Neuronal stem cell (in vitro differentiated cells): ENCODE data around the gene DNAH8.
"Not testable (repeated sequence)": the region's sequence is repeated elsewhere in the genome, so short reads cannot be mapped to it uniquely, and the experiment has no call there.

Experiments
- DNase-seq: peaks from one replicate; pipeline ENCODE4 v3.0.0-alpha.2; 2013; ENCODE audit warnings: low spot score
- H2AFZ ChIP-seq: one replicate; pipeline ENCODE4 v1.6.1; 2013; ENCODE audit warnings: mild to moderate bottlenecking, low read length, inconsistent platforms
- H2AK5ac ChIP-seq: 2 replicates; pipeline ENCODE4 v1.6.1; 2013; ENCODE audit warnings: low read depth, mild to moderate bottlenecking, inconsistent platforms, low read length, moderate library complexity, mixed read lengths
- H2BK120ac ChIP-seq: 2 replicates; pipeline ENCODE4 v1.6.1; 2013; ENCODE audit warnings: low read depth, mild to moderate bottlenecking, inconsistent platforms, low read length, moderate library complexity, mixed read lengths
- H2BK12ac ChIP-seq: one replicate; pipeline ENCODE4 v1.6.1; 2013; ENCODE audit warnings: low read length, inconsistent platforms
- H2BK15ac ChIP-seq: 2 replicates; pipeline ENCODE4 v1.6.1; 2013; ENCODE audit warnings: mild to moderate bottlenecking, low read length, inconsistent platforms, mixed read lengths
- H2BK5ac ChIP-seq: one replicate; pipeline ENCODE4 v1.6.1; 2013; ENCODE audit warnings: inconsistent platforms, mild to moderate bottlenecking, low read length, moderate library complexity
- H3K14ac ChIP-seq: one replicate; pipeline ENCODE4 v1.6.1; 2013; ENCODE audit warnings: low read length, inconsistent platforms
- H3K18ac ChIP-seq: 2 replicates; pipeline ENCODE4 v1.6.1; 2013; ENCODE audit warnings: low read length, inconsistent platforms
- H3K23ac ChIP-seq: 2 replicates; pipeline ENCODE4 v1.6.1; 2013; ENCODE audit warnings: low read depth, mild to moderate bottlenecking, mixed read lengths, low read length, inconsistent platforms; ENCODE audit not compliant: poor library complexity
- H3K27ac ChIP-seq: replicated peaks from 3 replicates; pipeline ENCODE4 v1.5.1; 2013; ENCODE audit warnings: low read length, inconsistent platforms
- H3K27me3 ChIP-seq, 3 experiments: 2 replicates each; pipeline ENCODE4 v1.6.1; 2013; ENCODE audit warnings: low read length in 3 of 3, mild to moderate bottlenecking in 2 of 3, inconsistent platforms in 1 of 3, low read depth in 1 of 3, mixed read lengths in 1 of 3, moderate library complexity in 1 of 3; ENCODE audit not compliant: control insufficient read depth in 3 of 3, insufficient read depth in 3 of 3
- H3K36me3 ChIP-seq, 2 donors: replicated peaks in 1 of 2; 2 replicates each; pipeline ENCODE4 v1.6.1; 2013; ENCODE audit warnings: low read length in 2 of 2; ENCODE audit not compliant: control insufficient read depth in 2 of 2, insufficient read depth in 2 of 2
- H3K4ac ChIP-seq: 2 replicates; pipeline ENCODE4 v1.6.1; 2013; ENCODE audit warnings: inconsistent platforms, mild to moderate bottlenecking, low read length, moderate library complexity
- H3K4me1 ChIP-seq, 2 donors: 1 replicate in 1 of 2; 2 replicates in 1 of 2; pipeline ENCODE4 v1.6.1; 2013; ENCODE audit warnings: low read length in 2 of 2, low read depth in 1 of 2; ENCODE audit not compliant: control insufficient read depth in 2 of 2, insufficient read depth in 1 of 2
- H3K4me2 ChIP-seq: one replicate; pipeline ENCODE4 v1.6.1; 2013; ENCODE audit warnings: mild to moderate bottlenecking, low read length, inconsistent platforms; ENCODE audit not compliant: insufficient read depth, poor library complexity, severe bottlenecking
- H3K4me3 ChIP-seq, 2 donors: 2 replicates each; pipeline ENCODE4 v1.5.1; 2013; ENCODE audit warnings: low read length in 2 of 2, mild to moderate bottlenecking in 2 of 2, inconsistent platforms in 1 of 2, moderate library complexity in 1 of 2
- H3K79me1 ChIP-seq: one replicate; pipeline ENCODE4 v1.6.1; 2013; ENCODE audit warnings: low read depth, mild to moderate bottlenecking, inconsistent platforms, low read length, moderate library complexity
- H3K9ac ChIP-seq: one replicate; pipeline ENCODE4 v1.6.1; 2013; ENCODE audit warnings: mild to moderate bottlenecking, low read depth, low read length, inconsistent platforms; ENCODE audit not compliant: poor library complexity
- H3K9me3 ChIP-seq, 2 donors: replicated peaks in 1 of 2; 2 replicates each; pipeline versions ENCODE3 to v1.6.1; 2013; ENCODE audit warnings: low read length in 2 of 2, mild to moderate bottlenecking in 2 of 2, inconsistent platforms in 1 of 2, low read depth in 1 of 2, mixed read lengths in 1 of 2, moderate library complexity in 1 of 2; ENCODE audit not compliant: control insufficient read depth in 2 of 2, insufficient read depth in 1 of 2
- H4K8ac ChIP-seq: one replicate; pipeline ENCODE4 v1.6.1; 2013; ENCODE audit warnings: low read depth, mild to moderate bottlenecking, inconsistent platforms, low read length, moderate library complexity
- H4K91ac ChIP-seq: one replicate; pipeline ENCODE4 v1.6.1; 2013; ENCODE audit warnings: low read length, low read depth, mild to moderate bottlenecking, inconsistent platforms; ENCODE audit not compliant: poor library complexity
- WGBS, 2 donors: extraction: QIAGEN DNeasy Blood & Tissue Kit; methylation state at CpG; one replicate each; pipeline ENCODE4 v1.1.7; 2013; ENCODE audit warnings: missing lambda C conversion rate in 2 of 2, mixed read lengths in 1 of 2; ENCODE audit not compliant: insufficient read length in 2 of 2, insufficient replicate concordance in 1 of 2; ENCODE audit errors: extremely low coverage in 2 of 2; 5-methylcytosine and 5-hydroxymethylcytosine counted together

The DNAH8 gene

GRCh38 chr6:38912378-38912777 is 197.3 kb downstream of the DNAH8 start:
- no CpG with 5 or more reads among the region's 2 CpGs for WGBS, 2 donors
- Histone ChIP-seq H3K9me3 (no peaks in the 10 kb centered on the region), H3K14ac (no peak overlapping the region), H3K4ac (no peak overlapping the region), H3K4me2 (no peak overlapping the region), H3K23ac (no peak overlapping the region), H3K27ac (no peak overlapping the region), H3K36me3 (no peaks in the 10 kb centered on the region), H3K4me1 (no peaks in the 10 kb centered on the region), H3K79me1 (no peaks in the 10 kb centered on the region), H3K4me3 (no peak overlapping the region), H3K9ac (no peak overlapping the region), H2AK5ac (no peak overlapping the region), H4K8ac (no peak overlapping the region), H2BK15ac (no peak overlapping the region), H4K91ac (no peak overlapping the region), H2BK5ac (no peak overlapping the region), H2BK120ac (no peak overlapping the region), H2AFZ (no peak overlapping the region), H2BK12ac (no peak overlapping the region), H3K18ac (no peak overlapping the region), H3K27me3 (peaks cover 0 to 3% (median 0%) of the 10 kb centered on the region in 3 experiments)
- no peak for DNase-seq

- H3K79me1 ChIP-seq: no peaks in the 10 kb centered on the region
- H2BK120ac ChIP-seq: no peak overlapping the region
- H3K4me1 ChIP-seq: no peaks in the 10 kb centered on the region
- no peak overlapping the region for H3K4me3 ChIP-seq
- H3K27me3 ChIP-seq: peaks cover 0 to 13% (median 0%) of the 10 kb centered on the region in 3 experiments
- no peak overlapping the region for H3K18ac ChIP-seq
- no peak overlapping the region for H4K91ac ChIP-seq
- no peak overlapping the region for H2BK5ac ChIP-seq
- no peak overlapping the region for H3K9ac ChIP-seq
- no peak for DNase-seq
- no peak overlapping the region for H2BK15ac ChIP-seq
- H2BK12ac ChIP-seq: no peak overlapping the region
- no peak overlapping the region for H2AK5ac ChIP-seq
- no peak overlapping the region for H3K23ac ChIP-seq
- H4K8ac ChIP-seq: no peak overlapping the region
- no peaks in the 10 kb centered on the region for H3K9me3 ChIP-seq
- no peak overlapping the region for H2AFZ ChIP-seq
- H3K14ac ChIP-seq: no peak overlapping the region
- H3K27ac ChIP-seq: no peak overlapping the region
- WGBS, 2 donors: no CpG with 5 or more reads among the region's 2 CpGs
- H3K4me2 ChIP-seq: no peak overlapping the region
- no peaks in the 10 kb centered on the region for H3K36me3 ChIP-seq
- H3K4ac ChIP-seq: no peak overlapping the region
Measured at GRCh38 chr6:38915205-38915925, 200.3 kb downstream of the DNAH8 start.

- peaks cover 0 to 14% (median 0%) of the 10 kb centered on the region in 3 experiments for H3K27me3 ChIP-seq
- not testable (repeated sequence) for H3K27ac ChIP-seq, H3K4me1 ChIP-seq, H2BK15ac ChIP-seq, H2AFZ ChIP-seq, H3K9ac ChIP-seq, H4K8ac ChIP-seq, DNase-seq, H2BK5ac ChIP-seq, H3K4me3 ChIP-seq, H3K79me1 ChIP-seq, H3K14ac ChIP-seq, H3K23ac ChIP-seq, H3K4ac ChIP-seq, H3K4me2 ChIP-seq, H2BK12ac ChIP-seq, H3K36me3 ChIP-seq, H2AK5ac ChIP-seq, H2BK120ac ChIP-seq, H4K91ac ChIP-seq, H3K9me3 ChIP-seq, H3K18ac ChIP-seq
- WGBS, 2 donors: no CpG with 5 or more reads among the region's 8 CpGs
Measured at GRCh38 chr6:38921540-38921939, 206.4 kb downstream of the DNAH8 start.

- Histone ChIP-seq H2BK120ac (no peak overlapping the region), H3K79me1 (no peaks in the 10 kb centered on the region), H2BK5ac (no peak overlapping the region), H2BK12ac (no peak overlapping the region), H3K23ac (no peak overlapping the region), H4K91ac (no peak overlapping the region), H3K18ac (no peak overlapping the region), H3K36me3 (no peaks in the 10 kb centered on the region), H3K4me1 (peaks cover 0 to 3% of the 10 kb centered on the region in 2 donors), H2AK5ac (no peak overlapping the region), H3K4ac (no peak overlapping the region), H3K27ac (no peak overlapping the region), H3K27me3 (peaks cover 0 to 9% (median 0%) of the 10 kb centered on the region in 3 experiments), H3K9ac (no peak overlapping the region), H2BK15ac (no peak overlapping the region), H3K14ac (no peak overlapping the region), H2AFZ (no peak overlapping the region), H4K8ac (no peak overlapping the region), H3K4me2 (no peak overlapping the region), H3K9me3 (no peaks in the 10 kb centered on the region), H3K4me3 (no peak overlapping the region)
- WGBS, 2 donors: no CpG with 5 or more reads among the region's 7 CpGs
- DNase-seq: no peak
Measured at GRCh38 chr6:38924791-38925509, 209.8 kb downstream of the DNAH8 start.
